ENCODE results near the gene EXOC5.

DNA sequence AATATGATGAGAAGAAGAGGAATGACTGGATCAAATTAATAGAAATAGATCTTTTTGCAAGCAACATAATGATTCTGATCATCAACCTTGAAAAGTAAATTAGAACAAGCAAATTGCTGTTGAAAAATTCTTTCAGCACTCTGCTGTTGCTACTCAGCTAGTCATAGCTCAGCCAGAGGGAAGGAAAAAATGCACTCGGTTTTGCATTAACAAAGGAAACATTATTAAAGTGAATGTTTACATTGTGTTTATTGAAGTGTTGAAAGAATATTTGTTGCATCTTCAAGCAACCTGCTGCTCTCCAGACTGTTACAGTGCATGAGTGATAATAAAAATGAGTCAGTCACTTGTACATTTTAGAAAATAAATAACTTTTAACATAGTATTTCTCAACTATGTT lies 26.5 kb upstream of the EXOC5 start:
- TF ChIP-seq, protein P1, sequence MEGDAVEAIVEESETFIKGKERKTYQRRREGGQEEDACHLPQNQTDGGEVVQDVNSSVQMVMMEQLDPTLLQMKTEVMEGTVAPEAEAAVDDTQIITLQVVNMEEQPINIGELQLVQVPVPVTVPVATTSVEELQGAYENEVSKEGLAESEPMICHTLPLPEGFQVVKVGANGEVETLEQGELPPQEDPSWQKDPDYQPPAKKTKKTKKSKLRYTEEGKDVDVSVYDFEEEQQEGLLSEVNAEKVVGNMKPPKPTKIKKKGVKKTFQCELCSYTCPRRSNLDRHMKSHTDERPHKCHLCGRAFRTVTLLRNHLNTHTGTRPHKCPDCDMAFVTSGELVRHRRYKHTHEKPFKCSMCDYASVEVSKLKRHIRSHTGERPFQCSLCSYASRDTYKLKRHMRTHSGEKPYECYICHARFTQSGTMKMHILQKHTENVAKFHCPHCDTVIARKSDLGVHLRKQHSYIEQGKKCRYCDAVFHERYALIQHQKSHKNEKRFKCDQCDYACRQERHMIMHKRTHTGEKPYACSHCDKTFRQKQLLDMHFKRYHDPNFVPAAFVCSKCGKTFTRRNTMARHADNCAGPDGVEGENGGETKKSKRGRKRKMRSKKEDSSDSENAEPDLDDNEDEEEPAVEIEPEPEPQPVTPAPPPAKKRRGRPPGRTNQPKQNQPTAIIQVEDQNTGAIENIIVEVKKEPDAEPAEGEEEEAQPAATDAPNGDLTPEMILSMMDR (IDR thresholded peaks at IDR 0.05) = no peak
- no peak for TF ChIP-seq POLR2A (IDR thresholded peaks at IDR 0.05)
